Tongue (tissue), 2 donors: ENCODE data around the gene RECK. TPM values are rescaled to one million over a fixed set of nuclear protein-coding genes. Genes with fewer than 3 reads are reported as not detected.
"Not testable (repeated sequence)": the region's sequence is repeated elsewhere in the genome, so short reads cannot be mapped to it uniquely, and the experiment has no call there.

Experiments
- DNase-seq: peaks from one replicate; pipeline ENCODE4 v3.0.0-alpha.2; 2015
- total RNA-seq: library from RNA; depleted of rRNA; stranded (reverse); fragments of >200 nt; gene quantifications from one replicate; pipeline ENCODE4 v1.2.3, GENCODE V29; 2014

Gene RECK
- total RNA-seq, 1 donor from 2014 or later, result 22.9 TPM

DNA sequence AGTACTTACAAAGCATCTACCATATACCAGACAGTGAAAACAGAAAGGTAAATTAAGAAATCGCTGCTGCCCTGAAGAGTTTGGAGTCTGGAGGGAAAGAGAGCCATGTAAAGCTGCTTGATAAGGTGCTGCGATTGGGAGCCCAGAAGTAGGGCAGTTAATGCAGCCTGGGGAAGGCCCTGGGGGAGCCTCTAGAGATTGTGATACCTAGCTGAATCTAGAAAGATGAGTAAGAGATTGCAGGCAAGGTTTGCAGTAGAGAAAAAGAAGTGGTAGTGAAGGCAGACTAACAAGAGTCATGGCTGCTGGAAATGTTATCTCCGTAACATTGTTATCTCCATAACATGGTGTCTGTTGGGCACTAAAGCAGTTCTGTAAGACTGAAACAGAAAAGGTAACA lies 75.8 kb downstream of the RECK start:
- no peak for DNase-seq

DNA sequence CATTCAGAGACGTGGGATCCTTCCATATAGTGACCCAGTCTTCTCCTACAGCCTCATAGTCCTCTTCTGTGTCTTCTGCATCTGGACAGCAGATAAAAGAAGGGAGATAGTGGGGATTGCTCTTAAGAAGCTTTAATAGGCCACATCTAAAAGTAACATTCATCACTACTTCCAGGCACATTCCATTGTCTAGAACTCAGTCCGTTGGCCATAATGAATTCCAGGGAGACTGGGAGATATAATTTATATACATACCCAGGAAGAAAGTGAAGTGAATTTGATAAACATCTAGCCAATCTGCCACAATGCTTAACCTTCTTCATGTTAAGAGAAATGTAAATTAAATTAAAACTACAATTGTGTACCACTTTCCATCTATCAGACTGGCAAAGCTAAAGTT lies 77.3 kb downstream of the RECK start:
- DNase-seq, result no peak

DNA sequence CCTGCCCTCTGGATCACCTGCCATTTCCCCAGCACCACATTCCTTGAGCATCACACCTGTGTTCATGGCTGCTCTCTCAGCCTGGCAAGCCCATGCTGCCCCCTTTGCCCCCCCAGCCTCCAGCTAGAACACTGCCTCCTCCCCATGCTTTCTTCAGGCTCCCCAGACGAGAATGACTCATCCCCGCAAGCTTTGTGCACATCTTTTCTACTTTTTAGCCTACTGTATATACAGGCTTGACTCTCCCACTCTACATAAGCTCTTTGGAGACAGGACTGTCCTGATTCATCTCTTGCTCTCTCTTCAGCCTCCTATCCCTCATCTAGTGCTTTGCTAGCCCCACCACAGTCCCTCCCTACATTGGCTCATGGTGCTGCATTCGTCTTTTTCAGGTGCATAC lies 79.9 kb downstream of the RECK start:
- DNase-seq, result no peak

DNA sequence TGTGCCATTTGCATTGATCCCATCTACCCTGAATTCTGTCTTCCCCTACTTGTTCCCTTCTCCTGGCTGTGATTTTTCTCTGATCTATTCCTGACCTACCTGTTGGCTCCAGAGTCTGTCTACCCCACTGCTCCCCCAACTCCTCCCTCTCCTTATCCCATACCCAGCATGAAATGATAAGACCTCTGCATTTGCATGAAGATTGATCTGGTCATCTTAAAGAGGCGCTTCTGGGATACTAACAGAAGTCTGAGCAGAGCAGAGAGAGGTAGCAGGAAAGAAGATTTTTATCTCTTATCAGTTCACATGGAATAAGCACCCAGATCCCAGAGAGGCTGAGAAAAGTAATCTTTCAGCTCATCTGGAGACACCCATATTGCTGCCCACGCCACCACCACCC lies 81.5 kb downstream of the RECK start:
- no peak for DNase-seq

DNA sequence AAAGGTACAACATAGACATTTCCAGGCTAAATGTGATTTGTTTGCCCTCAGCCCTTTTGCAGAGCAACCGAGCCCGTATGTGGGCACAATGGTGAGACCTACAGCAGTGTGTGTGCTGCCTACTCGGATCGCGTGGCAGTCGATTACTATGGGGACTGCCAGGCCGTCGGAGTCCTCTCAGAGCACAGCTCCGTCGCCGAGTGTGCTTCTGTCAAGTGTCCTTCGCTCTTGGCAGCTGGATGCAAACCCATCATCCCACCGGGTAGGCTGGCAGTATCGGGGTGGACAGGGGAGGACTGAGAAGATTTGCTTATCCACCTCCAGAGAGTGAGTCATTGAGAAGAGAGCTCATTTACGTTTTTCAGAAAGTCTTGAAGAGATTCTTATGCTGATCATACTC lies 82.0 kb downstream of the RECK start:
- DNase-seq, result no peak

DNA sequence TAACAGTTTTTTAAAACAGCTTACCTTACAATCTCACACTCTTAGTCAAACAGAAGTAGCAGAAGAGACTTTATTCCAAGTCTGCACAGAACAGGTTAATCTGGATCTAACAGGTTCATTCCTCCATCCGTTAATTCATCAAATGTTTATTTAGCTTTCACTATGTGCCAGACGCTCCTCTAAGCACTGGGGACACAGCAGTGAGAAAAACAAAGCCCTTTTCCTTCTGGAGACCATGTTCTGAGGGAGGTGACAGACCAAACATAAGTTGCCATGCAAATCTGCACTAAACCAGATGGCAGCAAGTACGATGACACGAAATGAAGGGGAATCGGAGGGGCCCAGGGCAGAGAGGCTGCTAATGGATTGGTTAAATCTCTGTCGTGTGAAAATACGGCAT lies 82.8 kb downstream of the RECK start:
- DNase-seq, result no peak

DNA sequence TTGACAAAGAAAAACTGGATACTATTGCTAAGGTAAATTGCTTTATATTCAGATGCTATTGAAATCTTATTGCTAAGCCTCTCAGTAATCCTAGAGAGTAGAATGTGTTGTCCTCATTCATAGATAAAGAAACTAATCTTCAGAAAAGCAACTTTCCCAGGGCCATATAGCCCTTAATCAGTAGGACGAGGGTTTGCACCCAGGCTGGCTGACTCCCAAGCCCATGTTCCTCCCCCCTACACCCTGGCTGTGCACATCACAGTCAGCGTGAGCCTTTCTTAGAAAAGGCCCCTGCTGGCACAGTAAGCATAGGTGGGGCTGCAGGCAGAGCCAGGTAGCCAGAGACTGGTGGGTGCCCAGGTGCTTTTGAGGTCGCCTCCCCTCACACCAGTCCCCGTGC lies 84.0 kb downstream of the RECK start:
- no peak for DNase-seq

DNA sequence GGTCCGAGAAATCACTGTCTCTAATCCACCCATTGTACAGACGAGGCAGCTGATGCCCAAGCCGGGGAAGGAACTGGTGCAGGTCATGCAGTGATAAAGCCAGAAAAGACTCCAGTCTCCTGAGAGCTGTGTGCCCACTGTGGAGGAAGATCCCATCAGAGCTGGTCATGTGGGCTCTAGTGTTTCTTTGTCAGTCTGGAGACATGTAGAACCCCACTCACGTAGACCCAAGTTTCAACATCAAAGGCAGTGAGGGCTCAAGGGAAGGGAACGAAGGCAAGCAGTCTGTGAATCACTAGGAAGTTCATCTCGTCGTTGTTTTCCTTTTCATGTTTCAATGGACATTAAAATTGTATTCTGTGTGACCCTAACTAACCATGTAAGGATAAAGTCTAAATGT lies 85.3 kb downstream of the RECK start:
- no peak for DNase-seq

DNA sequence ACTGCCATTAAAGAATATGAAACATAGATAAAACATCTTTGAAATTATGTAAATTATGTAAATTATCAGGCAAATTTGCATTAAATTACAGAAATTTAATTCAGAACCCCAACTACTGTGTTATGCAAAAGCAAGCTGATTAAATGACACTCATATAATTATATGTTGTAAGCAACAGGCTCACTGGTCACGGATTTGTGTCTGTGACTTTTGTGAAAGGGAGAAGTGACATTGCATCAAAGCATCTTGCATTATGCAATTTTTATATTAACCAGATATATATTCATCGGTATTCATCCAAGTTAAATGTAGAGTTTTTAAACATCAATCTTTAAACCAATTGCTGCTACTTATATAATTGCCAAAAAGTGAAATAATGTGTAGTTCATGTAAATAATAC lies 86.8 kb downstream of the RECK start:
- DNase-seq, result no peak

DNA sequence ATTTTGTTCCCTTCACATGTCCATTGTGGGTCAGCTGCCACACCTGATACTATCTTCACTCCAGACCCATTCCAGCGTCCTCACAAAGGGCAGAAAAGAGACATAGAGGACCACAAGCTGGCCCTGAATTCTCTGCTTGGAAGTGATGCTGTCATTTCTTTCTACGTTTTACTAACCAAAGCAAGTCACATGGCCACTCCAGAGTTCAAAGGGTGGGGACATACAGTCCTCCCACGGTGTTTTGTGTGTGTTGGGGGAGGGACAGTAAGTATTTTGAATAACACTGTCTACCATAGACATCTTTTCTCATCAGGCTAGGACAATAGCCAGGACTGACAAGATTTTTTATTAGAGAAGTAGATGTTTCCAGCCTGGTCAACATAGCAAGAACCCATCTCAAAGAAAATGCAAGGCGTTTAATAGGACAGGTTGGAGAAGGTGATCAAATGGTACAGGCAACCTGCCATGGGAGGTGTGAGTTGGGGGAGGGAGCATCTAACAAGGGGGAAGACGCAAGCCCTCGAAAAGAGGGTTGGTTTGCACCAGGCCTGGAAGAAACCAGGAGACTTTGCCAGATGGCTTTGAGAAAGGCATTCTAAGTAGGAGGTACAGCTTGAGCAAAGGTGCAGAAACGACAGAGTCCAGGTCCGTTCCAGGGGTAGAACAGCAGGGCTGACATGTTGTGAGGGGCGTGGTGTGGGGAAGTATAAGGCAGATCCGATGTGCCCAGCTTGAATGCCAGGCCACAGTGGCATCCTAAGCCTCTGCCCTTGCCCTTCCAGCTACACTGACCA lies 88.5 kb downstream of the RECK start:
- DNase-seq, result no peak

DNA sequence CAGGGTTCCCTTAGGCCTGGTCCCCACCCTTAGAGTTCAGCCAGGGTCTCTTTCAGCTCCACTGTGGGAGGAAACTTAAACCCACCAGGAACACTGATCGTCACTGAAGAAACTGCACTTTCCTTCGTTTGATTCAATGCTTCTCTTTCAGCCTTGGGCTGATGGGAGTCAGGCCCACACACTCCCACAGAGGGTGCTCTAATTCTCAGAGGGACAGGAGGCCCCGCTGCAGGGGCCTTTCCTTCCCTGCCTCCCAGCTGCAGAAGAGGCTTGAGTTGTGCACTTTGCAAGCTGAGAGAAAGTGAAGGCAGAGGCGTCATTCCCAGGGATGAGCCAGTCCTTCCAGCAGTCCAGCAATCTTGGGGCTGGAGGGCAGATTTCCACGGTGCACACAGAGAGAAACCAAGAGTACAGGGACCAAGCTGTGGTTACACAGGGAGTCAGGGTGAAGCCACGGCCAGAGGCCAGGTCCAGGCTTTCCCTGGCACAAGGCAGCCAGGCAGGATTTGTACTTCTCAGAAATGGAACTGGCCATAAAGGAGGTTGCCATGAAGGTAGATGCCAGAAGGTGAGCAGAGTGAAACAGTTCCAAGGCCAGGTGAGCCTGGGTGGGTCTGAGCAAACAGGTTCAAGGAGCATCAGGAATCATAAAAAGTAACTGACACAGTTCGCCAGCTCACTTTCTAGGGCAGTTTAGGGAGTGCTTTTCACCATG lies 89.5 kb downstream of the RECK start:
- no peak for DNase-seq

DNA sequence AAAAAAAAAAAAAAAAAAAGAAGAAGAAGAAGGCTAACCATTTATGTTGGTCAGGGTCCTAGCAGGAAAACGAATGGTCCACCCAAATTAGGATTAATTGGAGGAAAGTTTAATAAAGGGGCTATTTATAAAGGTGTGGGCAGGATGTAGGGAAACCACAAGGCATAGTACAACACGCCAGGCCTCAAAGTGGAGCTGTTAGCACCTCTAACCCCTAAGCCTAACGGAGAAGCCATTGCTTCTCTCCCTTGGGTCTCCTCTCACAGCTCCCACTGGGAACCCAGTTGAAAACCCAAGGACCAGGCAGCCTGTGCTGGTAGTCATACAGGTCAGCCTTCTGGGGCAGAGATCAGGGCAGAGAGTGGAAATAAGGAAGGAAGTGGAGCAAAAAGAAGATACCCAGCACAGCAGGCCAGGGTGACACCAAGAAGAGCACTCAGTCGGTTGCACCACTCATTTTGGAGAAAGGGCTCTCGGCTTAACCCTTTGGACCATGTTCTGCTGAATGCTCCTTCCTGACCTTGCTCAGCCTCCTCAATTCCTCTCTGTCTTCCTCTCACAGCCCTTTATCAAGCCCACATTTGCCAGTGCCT lies 91.0 kb downstream of the RECK start:
- DNase-seq, result no peak

DNA sequence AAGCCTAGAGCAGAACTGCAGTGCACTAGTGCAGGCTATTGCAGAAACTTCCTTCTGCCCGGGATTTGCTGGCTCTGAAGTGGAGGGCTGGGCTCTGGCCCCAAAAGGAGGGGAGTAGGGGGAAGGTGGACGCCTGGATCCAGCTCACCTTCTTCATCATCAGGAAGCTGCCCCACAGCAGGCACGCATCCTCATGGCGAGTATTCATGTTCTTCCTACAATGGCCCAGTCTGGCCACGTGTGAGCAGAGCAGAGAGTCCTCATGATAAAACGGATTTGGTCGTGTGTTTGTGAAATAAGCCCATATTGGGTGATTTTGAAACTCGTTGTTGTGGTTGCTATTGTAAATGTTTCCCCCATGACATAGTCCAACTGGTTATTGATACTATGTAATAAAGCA lies 91.6 kb downstream of the RECK start:
- DNase-seq, result no peak

DNA sequence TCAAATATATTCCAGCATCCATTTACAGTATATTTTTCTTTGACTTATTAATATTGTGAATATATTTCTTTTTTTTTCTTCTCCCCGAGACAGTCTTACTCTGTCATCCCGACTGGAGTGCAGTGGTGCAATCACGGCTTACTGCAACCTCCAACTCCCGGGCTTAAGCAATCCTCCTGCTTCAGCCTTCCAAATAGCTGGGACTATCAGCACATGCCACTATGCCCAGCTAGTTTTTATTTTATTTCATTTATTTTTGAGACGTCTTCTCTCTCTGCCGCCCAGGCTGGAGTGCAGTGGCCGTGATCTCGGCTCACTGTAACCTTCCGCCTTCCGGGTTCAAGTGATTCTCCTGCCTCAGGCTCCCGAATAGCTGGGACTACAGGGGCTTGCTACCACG lies 92.4 kb downstream of the RECK start:
- DNase-seq, result no peak

DNA sequence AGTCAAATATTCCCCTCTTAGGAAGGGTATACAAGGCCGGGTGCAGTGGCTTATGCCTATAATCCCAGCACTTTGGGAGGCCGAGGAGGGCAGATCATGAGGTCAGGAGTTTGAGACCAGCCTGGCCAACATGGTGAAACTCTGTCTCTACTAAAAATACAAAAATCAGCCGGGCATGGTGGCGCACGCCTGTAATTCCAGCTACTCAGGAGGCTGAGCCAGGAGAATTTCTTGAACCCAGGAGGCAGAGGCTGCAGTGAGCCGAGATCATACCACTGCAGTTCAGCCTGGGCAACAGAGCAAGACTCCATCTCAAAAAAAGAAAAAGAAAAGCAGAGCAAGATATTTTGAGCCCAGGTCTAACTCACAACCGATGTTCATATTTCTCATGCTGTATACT lies 95.0 kb downstream of the RECK start:
- DNase-seq, result not testable (repeated sequence)

DNA sequence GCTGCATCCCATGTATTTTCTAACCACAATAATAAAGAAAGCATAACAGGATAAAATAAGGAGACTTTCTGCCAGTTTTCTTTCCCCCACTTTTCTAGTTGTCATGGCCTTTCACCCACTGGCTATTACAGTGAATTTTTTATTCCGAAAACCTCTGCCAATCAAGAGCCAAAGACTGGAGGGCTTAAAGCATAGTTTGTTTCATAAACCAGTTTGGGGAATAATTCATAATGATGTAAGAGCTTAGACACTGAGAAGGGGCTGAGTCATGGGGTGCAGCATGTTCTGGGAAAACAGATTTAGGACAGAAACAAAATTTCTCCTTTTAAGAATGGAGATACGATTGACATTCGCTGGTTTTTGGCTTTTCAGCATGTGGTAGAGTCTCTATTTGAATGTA lies 95.4 kb downstream of the RECK start:
- DNase-seq, result no peak

DNA sequence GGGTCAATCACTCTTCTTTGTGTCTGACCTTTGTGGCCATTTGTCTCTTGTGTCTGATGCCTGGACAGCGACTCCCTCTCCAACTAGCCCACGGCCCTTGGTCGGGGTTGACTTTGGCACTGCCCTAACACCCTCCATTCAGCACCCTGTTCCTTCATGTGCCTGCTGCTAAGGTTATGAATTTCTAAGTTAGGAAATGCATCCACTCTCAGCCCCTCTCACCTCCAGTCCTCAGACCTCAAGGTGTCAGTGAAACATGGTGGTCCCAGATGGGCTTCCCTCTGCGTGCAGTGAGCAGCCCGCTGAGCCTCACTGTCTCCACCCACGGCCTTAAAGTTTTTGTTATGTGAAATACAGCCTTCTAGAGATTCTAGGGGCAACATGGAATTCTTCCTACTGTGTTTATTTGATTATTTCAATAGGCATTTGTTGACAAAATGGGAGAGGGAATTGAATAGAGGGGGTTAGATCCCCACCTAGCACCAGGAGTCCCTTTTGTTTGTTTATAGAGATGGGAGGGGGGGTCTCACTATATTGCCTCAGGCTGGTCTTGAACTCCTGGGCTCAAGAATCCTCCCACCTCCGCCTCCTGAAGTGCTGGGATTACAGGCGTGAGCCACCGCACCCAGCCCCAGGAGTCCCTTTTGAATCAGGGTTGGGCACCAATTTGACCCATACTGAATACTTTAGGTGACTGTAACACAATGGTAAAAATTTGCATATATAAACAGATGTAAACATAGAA lies 98.2 kb downstream of the RECK start:
- DNase-seq, result no peak

DNA sequence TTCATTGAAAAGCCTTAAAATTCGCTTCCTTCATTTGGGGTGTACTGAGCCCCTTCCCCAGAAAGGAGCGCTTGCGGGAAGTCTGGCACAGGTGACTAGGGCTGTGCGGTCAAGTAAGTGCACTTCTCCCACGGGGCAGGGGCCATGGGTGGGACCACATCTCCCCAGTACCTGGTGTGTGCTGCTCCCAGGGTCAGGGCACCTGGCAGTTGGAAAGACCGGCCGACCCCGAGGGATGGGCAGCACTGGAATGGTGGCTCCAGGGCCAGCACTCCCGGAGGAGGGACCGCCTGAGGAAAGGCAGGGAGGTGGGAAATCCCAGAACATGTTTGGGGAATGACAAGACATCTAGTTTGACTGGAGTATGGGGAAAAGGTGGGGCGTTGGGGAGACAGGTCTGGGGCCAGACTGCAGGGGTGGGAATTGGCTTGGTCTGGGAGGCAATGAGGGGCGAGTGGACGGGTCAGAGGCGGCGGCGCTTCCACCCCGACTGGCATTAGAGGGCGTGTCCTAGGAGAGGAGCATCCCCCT lies 99.1 kb downstream of the RECK start:
- no peak for DNase-seq

DNA sequence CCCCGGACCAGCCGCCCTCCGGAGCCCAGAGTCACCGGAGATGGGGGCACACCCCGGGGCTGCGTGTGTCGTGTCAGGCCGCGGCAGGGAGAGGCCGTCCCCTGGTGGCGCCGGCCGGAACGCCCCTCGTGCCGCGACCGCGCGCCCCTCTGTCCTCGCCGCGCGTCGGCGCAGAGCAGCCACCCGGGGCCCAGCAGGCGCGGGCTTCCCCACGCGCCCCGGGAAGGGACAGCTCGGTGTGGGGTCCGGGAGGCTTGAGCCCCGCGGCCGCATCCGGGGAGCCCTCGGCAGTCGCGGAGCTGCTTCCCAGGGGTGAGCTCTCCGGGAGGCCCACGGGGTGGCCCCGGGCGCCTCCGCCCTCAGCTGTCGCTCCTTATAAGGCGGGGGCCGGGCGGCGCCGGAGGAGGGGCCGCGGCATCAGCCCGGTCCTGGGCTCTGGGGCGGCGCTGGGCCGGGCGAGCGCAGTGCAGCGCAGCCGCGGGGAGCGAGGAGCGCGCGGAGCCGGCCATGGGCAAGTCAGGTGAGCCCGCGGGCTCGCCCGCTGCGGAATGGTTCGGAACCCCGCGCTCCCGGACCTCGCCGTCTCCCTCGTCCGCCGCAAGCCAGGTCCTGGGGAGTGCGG lies 99.7 kb downstream of the RECK start, which contains the start of gene GLIPR2:
GLIPR2 (plus strand) TSS at position 462 of the 622 bp plus-strand sequence; CDS start at position 508, 46 bp downstream.
- peak; percentile 88 for DNase-seq

DNA sequence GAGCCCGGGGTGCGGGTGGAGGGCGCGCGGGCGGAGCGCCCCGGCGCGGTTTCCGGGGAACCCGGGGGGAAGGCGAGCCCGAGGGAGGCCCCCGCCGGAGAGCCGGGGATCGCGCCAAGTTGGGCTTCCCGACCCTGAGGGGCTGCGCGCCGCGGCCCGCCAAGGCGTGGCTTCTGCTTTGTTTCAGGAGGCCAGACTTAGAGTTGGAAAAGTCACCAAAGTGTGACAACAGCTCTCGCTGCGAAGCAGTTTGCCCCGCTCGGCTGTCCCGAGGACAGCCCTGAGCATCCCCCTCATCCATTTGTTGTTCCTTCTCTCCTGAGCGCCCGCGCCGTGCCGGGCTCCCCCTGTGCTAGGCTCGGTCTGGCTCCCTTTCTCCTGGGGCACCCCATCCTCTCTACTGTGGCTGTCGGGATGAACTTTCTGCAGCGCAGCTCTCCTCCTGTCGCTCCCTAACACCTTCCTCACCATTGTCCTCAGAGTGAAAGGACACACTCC lies 100.2 kb downstream of the RECK start:
- peak; percentile 51 for DNase-seq

DNA sequence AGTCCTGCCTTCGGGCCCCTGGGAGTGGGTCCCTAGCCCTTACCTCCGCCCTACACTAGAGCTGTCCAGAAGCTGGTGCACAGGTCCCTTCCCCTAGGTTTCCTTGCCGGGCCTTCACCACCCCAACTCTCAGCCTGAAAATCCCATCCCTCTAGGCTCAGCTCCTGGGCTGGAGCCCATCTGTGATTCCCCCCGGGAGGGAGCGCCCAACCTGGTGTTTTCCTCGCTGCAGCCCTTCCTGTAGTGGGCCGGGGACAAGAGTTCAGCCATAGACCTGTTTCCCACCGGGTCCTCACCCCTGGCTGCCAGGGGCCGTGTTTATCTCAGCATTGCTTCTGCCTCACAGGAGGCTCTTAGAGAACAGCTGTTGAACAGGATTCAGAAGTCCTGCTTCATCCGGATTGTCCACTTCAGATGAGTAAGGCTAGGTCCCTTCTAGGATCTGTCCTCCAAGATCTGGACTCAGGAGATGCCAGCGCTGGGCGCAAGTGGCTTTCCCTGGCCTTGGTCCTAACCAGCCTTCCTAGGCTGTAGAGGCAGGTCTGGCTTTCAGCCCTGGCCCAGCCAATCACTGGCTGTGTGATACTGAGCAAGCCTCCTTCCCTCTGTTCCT lies 100.8 kb downstream of the RECK start:
- peak; percentile 67 for DNase-seq
